OCI-LY7 (cell line): ENCODE results near the gene CD274. TPM values are rescaled to one million over a fixed set of nuclear protein-coding genes. Genes with fewer than 3 reads are reported as not detected.
A peak's percentile ranks its signal among the peaks of the same experiment; 100 is the strongest.

Experiments used
- BruUV-seq: library from RNA; stranded (reverse); fragments of 400-500 nt; replicated peaks from 2 replicates; lab custom pipeline; 2021; lab: Mats Ljungman, UMichigan
- CTCF ChIA-PET: fragments of 300-600 bp; sonication (Branson Sonifier 250); formaldehyde crosslinking; loops from one replicate; lab custom pipeline; 2022; ENCODE audit warnings: antibody characterized with exemption; ENCODE audit not compliant: unreplicated experiment; lab: Charles Lee
- POLR2A ChIA-PET: fragments of 300-600 bp; sonication (Branson Sonifier 250); formaldehyde crosslinking; loops from one replicate; lab custom pipeline; 2022; ENCODE audit warnings: antibody characterized with exemption; lab: Charles Lee
- DNase-seq: peaks from one replicate; pipeline ENCODE4 v3.0.0-alpha.2; 2015; ENCODE audit warnings: low spot score
- H2AFZ ChIP-seq: fragments of 200-600 bp; sonication (generic), shearing (Covaris generic); 2 replicates; pipeline ENCODE4 v1.6.1; 2014; ENCODE audit warnings: mild to moderate bottlenecking, antibody characterized with exemption, low read length, moderate library complexity
- H3K27ac ChIP-seq: fragments of 200-600 bp; sonication (generic); 2 replicates; pipeline ENCODE4 v1.5.1; 2014; ENCODE audit warnings: mixed run types, low read depth, mild to moderate bottlenecking, moderate library complexity, low read length, inconsistent platforms; ENCODE audit not compliant: poor library complexity, severe bottlenecking
- H3K36me3 ChIP-seq: fragments of 200-600 bp; sonication (generic); 2 replicates; pipeline ENCODE4 v1.6.1; 2014; ENCODE audit warnings: mild to moderate bottlenecking, antibody characterized with exemption, low read length, moderate library complexity, mixed read lengths; ENCODE audit not compliant: insufficient read depth
- H3K4me1 ChIP-seq: fragments of 200-600 bp; sonication (generic); 2 replicates; pipeline ENCODE4 v1.5.1; 2014; ENCODE audit warnings: mild to moderate bottlenecking, low read length; ENCODE audit not compliant: insufficient read depth, poor library complexity, severe bottlenecking
- H3K4me2 ChIP-seq: fragments of 200-600 bp; sonication (generic); 2 replicates; pipeline ENCODE4 v1.6.1; 2014; ENCODE audit warnings: mild to moderate bottlenecking, low read length
- H3K4me3 ChIP-seq: fragments of 200-600 bp; sonication (generic); 2 replicates; pipeline ENCODE4 v1.5.1; 2014; ENCODE audit warnings: mild to moderate bottlenecking, low read depth, low read length; ENCODE audit not compliant: poor library complexity, severe bottlenecking
- H3K79me2 ChIP-seq: fragments of 200-600 bp; sonication (generic); 2 replicates; pipeline ENCODE4 v1.6.1; 2016; ENCODE audit warnings: low read depth, mild to moderate bottlenecking, low read length, moderate library complexity, mixed read lengths; ENCODE audit not compliant: insufficient read depth
- H3K9me2 ChIP-seq: fragments of 200-600 bp; sonication (generic); 2 replicates; pipeline ENCODE4 v1.6.1; 2016; ENCODE audit warnings: mild to moderate bottlenecking, low read length, mixed read lengths; ENCODE audit not compliant: insufficient read depth
- H3K9me3 ChIP-seq: fragments of 200-600 bp; sonication (generic); 2 replicates; pipeline ENCODE4 v1.6.1; 2014; ENCODE audit warnings: mild to moderate bottlenecking, mixed run types, low read length, mixed read lengths
- H4K20me1 ChIP-seq: fragments of 200-600 bp; sonication (generic); 2 replicates; pipeline ENCODE4 v1.6.1; 2014; ENCODE audit warnings: mild to moderate bottlenecking, antibody characterized with exemption, low read length, moderate library complexity, mixed read lengths; ENCODE audit not compliant: insufficient read depth
- CTCF ChIP-seq: fragments of 200-600 bp; sonication (generic); conservative IDR thresholded peaks from 2 replicates; pipeline ENCODE4 v1.5.1; 2014; ENCODE audit warnings: mild to moderate bottlenecking, antibody characterized with exemption, low read length, moderate library complexity, mixed read lengths
- EZH2phosphoT487 ChIP-seq: fragments of 200-600 bp; sonication (generic); IDR thresholded peaks from 2 replicates; pipeline ENCODE4 v1.6.1; 2018; ENCODE audit warnings: low read depth, borderline replicate concordance, mild to moderate bottlenecking, mixed run types, antibody characterized with exemption, low read length, moderate library complexity, mixed read lengths
- intact Hi-C: fragments of 100-400 bp; cut with micrococcal nuclease; formaldehyde crosslinking; loops from one replicate; pipeline ENCODE4 v1.10.0; 2022; ENCODE audit not compliant: unreplicated experiment
- total RNA-seq, 2 experiments: library from RNA; depleted of rRNA in 1 of 2; stranded (reverse); fragments of >200 nt in 1 of 2; shearing (Covaris generic) in 1 of 2; gene quantifications; 2 replicates each; pipeline ENCODE4 v1.2.3, GENCODE V29; 2014 to 2022

CD274 gene
- total RNA-seq, 2 experiments from 2014 or later: 0.15 to 0.57 TPM

DNA sequence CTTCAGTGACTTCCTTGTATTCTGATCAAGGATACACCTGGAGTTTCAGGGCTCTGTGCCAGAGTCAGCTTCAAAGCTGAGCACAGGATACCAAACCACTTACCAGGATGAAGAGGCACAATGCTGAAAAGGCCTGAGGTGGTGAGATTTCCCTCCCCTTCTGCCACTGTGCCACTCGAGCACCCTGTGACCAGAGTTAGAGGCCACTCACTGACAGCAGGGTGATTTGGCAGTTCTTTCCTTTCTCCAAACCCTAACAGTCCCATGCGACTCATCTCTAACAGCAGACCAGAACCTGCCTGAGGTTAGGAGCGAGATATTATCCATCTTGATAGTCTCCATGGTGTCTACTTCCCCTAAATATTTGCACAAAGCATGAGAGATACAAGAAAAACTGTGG is 14.4 kb upstream of the CD274 start:
- Histone ChIP-seq H4K20me1 (no peaks in the 10 kb centered on the region), H3K4me2 (0 out of 2 replicates have a peak overlapping the region, but pooled peaks have one; percentile 89), H3K9me2 (no peaks in the 10 kb centered on the region), H3K4me3 (no peak overlapping the region), H2AFZ (no peak overlapping the region), H3K4me1 (peaks cover 37% of the 10 kb centered on the region), H3K36me3 (peaks cover 15% of the 10 kb centered on the region), H3K27ac (no peak overlapping the region), H3K9me3 (no peaks in the 10 kb centered on the region; the same call in 1 of the 2 replicates), H3K79me2 (peaks cover 3% of the 10 kb centered on the region; the same call in 1 of the 2 replicates)
- DNase-seq: no peak
- intact Hi-C loops: loop anchor here (5.0 kb wide), 8 partner anchors 51 to 774 kb away; partner anchors contain the start of genes AK3, CDC37L1, PLPP6 and RANBP6
- ChIA-PET CTCF (no interaction called here), POLR2A (interaction anchor here (0.6 to 3.5 kb wide), 6 partner anchors 160 to 1335 kb away, joined by 3 to 14 read pairs (median 3); no protein-coding TSS in a partner anchor)
- no TSS peak for BruUV-seq
- no peak for TF ChIP-seq EZH2phosphoT487
- no peak for TF ChIP-seq CTCF

DNA sequence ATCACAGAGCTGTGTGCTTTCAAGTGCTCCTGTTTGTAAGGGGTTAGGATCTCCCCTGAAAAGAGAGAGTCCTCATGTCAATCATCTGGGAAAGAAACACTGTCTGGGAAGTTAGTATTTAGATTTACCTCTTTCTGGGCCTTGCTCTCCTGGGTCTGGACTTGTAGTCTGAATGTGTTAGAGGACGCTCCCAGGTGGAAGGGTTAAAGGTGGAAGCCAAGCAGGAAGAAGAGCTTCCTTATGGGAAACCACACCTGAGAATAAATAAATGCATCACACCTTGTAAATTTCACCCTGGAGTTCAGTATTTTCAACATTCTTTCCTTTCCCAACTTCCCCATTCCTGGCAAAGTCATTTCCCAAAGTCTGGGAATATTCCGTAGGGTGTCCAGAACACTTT is 13.9 kb upstream of the CD274 start:
- BruUV-seq: no TSS peak
- no peak for DNase-seq
- H3K79me2 ChIP-seq: peaks cover 3% of the 10 kb centered on the region; the same call in 1 of the 2 replicates
- peaks cover 13% of the 10 kb centered on the region for H3K36me3 ChIP-seq
- POLR2A ChIA-PET: interaction anchor here (0.9 to 5.0 kb wide), 10 partner anchors 10 to 696 kb away, joined by 3 to 36 read pairs (median 3); partner anchors contain the start of gene AK3
- intact Hi-C loops: loop anchor here (5.0 kb wide), 8 partner anchors 51 to 774 kb away; partner anchors contain the start of genes AK3, CDC37L1, PLPP6 and RANBP6
- peak overlapping the region; percentile 89 for H3K4me2 ChIP-seq
- no peaks in the 10 kb centered on the region for H4K20me1 ChIP-seq
- TF ChIP-seq CTCF (no peak), EZH2phosphoT487 (no peak)
- H2AFZ ChIP-seq: no peak overlapping the region
- H3K9me2 ChIP-seq: no peaks in the 10 kb centered on the region
- CTCF ChIA-PET: no interaction called here
- H3K4me1 ChIP-seq: peaks cover 38% of the 10 kb centered on the region
- H3K9me3 ChIP-seq: no peaks in the 10 kb centered on the region; the same call in 1 of the 2 replicates
- H3K27ac ChIP-seq: no peak overlapping the region
- peak overlapping the region; percentile 75 for H3K4me3 ChIP-seq
